ENCODE results near the gene NR2E1.

DNA sequence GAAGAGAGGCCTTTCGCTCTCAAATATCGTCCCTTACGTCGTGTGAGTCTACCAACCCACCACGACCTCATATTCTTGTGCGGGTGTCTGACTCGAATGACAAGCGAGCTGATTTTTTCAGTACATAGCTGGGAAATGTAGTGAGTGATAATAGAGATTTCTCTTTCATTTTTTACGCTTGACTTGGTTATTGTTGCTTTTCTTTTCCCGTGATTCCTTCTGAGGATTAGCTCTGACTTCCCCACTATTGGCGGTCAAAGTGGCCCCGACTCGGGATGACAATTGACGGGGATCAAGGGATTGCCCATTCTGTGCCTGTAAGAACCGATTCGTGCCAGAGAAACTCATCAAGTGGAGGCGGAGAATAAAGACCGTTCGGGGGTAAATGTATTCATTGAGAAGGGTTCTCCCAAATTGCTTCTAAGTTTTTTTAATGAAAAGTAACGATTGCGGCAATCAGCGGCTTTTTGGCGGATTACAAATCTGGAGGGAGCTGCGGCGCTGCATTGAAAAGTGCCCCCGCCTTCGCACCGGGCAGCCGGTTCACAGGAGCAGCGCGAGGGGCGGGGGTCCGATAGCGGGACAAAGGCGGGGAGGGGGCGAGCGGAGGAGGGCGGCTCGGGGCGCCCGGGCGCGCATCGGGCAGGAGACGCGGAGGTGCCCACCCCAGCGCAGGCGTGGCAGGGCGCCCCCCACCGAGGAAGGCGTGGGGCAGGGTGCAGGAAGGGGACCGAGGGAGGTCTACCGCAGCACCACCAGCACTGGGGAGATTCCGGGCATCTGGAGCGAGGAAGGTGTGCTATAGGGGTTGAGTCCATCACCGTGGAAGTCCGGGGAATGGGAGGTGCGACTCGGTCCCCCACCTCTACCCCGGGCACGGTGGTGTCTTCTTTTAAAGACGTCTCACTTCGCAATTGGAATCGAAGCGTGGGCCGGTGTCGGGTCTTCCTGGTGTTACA is 46.7 kb upstream of the NR2E1 start:
- TF ChIP-seq, protein P1, sequence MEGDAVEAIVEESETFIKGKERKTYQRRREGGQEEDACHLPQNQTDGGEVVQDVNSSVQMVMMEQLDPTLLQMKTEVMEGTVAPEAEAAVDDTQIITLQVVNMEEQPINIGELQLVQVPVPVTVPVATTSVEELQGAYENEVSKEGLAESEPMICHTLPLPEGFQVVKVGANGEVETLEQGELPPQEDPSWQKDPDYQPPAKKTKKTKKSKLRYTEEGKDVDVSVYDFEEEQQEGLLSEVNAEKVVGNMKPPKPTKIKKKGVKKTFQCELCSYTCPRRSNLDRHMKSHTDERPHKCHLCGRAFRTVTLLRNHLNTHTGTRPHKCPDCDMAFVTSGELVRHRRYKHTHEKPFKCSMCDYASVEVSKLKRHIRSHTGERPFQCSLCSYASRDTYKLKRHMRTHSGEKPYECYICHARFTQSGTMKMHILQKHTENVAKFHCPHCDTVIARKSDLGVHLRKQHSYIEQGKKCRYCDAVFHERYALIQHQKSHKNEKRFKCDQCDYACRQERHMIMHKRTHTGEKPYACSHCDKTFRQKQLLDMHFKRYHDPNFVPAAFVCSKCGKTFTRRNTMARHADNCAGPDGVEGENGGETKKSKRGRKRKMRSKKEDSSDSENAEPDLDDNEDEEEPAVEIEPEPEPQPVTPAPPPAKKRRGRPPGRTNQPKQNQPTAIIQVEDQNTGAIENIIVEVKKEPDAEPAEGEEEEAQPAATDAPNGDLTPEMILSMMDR (IDR thresholded peaks at IDR 0.05) = no peak
- TF ChIP-seq ZFX (IDR thresholded peaks at IDR 0.05; ENCODE audit: borderline replicate concordance) = no peak

All from 22Rv1 (cell line).